SK-N-SH (cell line): ENCODE data around the gene VSIG2. TPM values are rescaled to one million over a fixed set of nuclear protein-coding genes. Genes with fewer than 3 reads are reported as not detected.

Experiments
- CTCF ChIA-PET: fragments of 300-600, 350-600 bp; formaldehyde crosslinking; extraction: SDS; loops from one replicate; lab custom pipeline; 2021; lab: Yijun Ruan, JAX
- POLR2A ChIA-PET: fragments of 350-600 bp; sonication (Branson Sonifier 250); formaldehyde crosslinking; extraction: SDS; loops from one replicate; lab custom pipeline; 2020; ENCODE audit warnings: antibody characterized with exemption, inconsistent platforms; lab: Yijun Ruan, JAX
- DNase-seq: peaks from one replicate; pipeline ENCODE4 v3.0.0; 2012
- H2AFZ ChIP-seq: fragments of 200-600 bp; sonication (generic); 2 replicates; pipeline ENCODE4 v1.8.1; 2016; ENCODE audit warnings: antibody characterized with exemption, mild to moderate bottlenecking, low read depth
- H3F3A ChIP-seq: fragments of 200-600 bp; sonication (generic); replicated peaks from 2 replicates; pipeline ENCODE3; 2016; ENCODE audit warnings: antibody characterized with exemption, mild to moderate bottlenecking; ENCODE audit not compliant: insufficient read depth
- H3K27ac ChIP-seq, 2 experiments: fragments of 200-500 bp in 1 of 2; fragments of 200-600 bp in 1 of 2; sonication (Bioruptor generic) in 1 of 2; sonication (generic), shearing (Covaris generic) in 1 of 2; 2 replicates each; pipeline versions ENCODE4 v1.5.1 to v1.6.1; 2014 to 2016; ENCODE audit warnings: low read depth in 2 of 2, inconsistent platforms in 1 of 2, low read length in 1 of 2, mild to moderate bottlenecking in 1 of 2, mixed read lengths in 1 of 2
- H3K27me3 ChIP-seq: fragments of 200-600 bp; sonication (generic), shearing (Covaris generic); 2 replicates; pipeline ENCODE4 v1.6.1; 2016; ENCODE audit warnings: mixed run types; ENCODE audit not compliant: insufficient read depth
- H3K36me3 ChIP-seq, 2 experiments: fragments of 200-500 bp in 1 of 2; fragments of 200-600 bp in 1 of 2; sonication (Bioruptor generic) in 1 of 2; sonication (generic) in 1 of 2; replicated peaks in 1 of 2; 2 replicates each; pipeline versions ENCODE3 to v1.5.1; 2014 to 2016; ENCODE audit warnings: low read length in 1 of 2, mild to moderate bottlenecking in 1 of 2; ENCODE audit not compliant: insufficient read depth in 2 of 2, control insufficient read depth in 1 of 2
- H3K4me1 ChIP-seq, 2 experiments: fragments of 200-500 bp in 1 of 2; fragments of 200-600 bp in 1 of 2; sonication (Bioruptor generic) in 1 of 2; sonication (generic), shearing (Covaris generic) in 1 of 2; 2 replicates each; pipeline versions ENCODE4 v1.5.1 to v1.6.1; 2014 to 2016; ENCODE audit warnings: low read depth in 1 of 2, low read length in 1 of 2, mixed run types in 1 of 2; ENCODE audit not compliant: insufficient read depth in 2 of 2, control insufficient read depth in 1 of 2
- H3K4me2 ChIP-seq: fragments of 200-600 bp; sonication (generic), shearing (Covaris generic); 2 replicates; pipeline ENCODE4 v1.6.1; 2017; ENCODE audit warnings: mixed run types
- H3K4me3 ChIP-seq, 2 experiments: fragments of 200-500 bp in 1 of 2; fragments of 200-600 bp in 1 of 2; sonication (Bioruptor generic) in 1 of 2; sonication (generic), shearing (Covaris generic) in 1 of 2; 2 replicates each; pipeline versions ENCODE4 v1.5.1 to v1.8.1; 2014 to 2016; ENCODE audit warnings: low read depth in 2 of 2, inconsistent platforms in 1 of 2, low read length in 1 of 2, mild to moderate bottlenecking in 1 of 2, mixed read lengths in 1 of 2, moderate library complexity in 1 of 2
- H3K79me2 ChIP-seq: fragments of 200-600 bp; sonication (generic); 2 replicates; pipeline ENCODE4 v1.8.1; 2017; ENCODE audit warnings: mild to moderate bottlenecking; ENCODE audit not compliant: insufficient read depth
- H3K9ac ChIP-seq: fragments of 200-600 bp; sonication (generic); 2 replicates; pipeline ENCODE4 v1.6.1; 2017; ENCODE audit warnings: mixed run types
- H3K9me2 ChIP-seq: fragments of 200-600 bp; sonication (generic); 2 replicates; pipeline ENCODE4 v1.6.1; 2017; ENCODE audit warnings: mixed run types
- H3K9me3 ChIP-seq: fragments of 200-600 bp; sonication (generic); 2 replicates; pipeline ENCODE4 v1.6.1; 2017; ENCODE audit warnings: mixed run types, mild to moderate bottlenecking, moderate library complexity
- H4K20me1 ChIP-seq: fragments of 200-600 bp; sonication (generic); 2 replicates; pipeline ENCODE4 v1.6.1; 2017; ENCODE audit warnings: mild to moderate bottlenecking, mixed run types; ENCODE audit not compliant: insufficient read depth
- CHD2 ChIP-seq: fragments of 150-350 bp; IDR thresholded peaks from 2 replicates; pipeline ENCODE4 v1.6.1; 2018; ENCODE audit warnings: low read length; ENCODE audit not compliant: partially characterized antibody
- EP300 ChIP-seq, 2 experiments: IDR thresholded peaks; 2 replicates each; pipeline versions ENCODE4 v1.4.0 to v1.6.1; 2012; ENCODE audit warnings: borderline replicate concordance in 1 of 2, low read depth in 1 of 2, low read length in 1 of 2
- EZH2phosphoT487 ChIP-seq: fragments of 200-600 bp; sonication (generic); IDR thresholded peaks from 2 replicates; pipeline ENCODE4 v1.6.1; 2017; ENCODE audit warnings: low read depth, mixed run types, mild to moderate bottlenecking, antibody characterized with exemption, moderate library complexity, borderline replicate concordance
- GATA2 ChIP-seq: sonication (generic); formaldehyde crosslinking; IDR thresholded peaks from 2 replicates; pipeline ENCODE4 v1.5.0; 2020; ENCODE audit warnings: mild to moderate bottlenecking, missing genetic modification reagents
- IRF3 ChIP-seq: fragments of 150-350 bp; IDR thresholded peaks from 2 replicates; pipeline ENCODE4 v1.6.1; 2016; ENCODE audit warnings: mild to moderate bottlenecking, low read depth, low read length
- MAX ChIP-seq: IDR thresholded peaks from 2 replicates; pipeline ENCODE4 v1.4.0; 2012; ENCODE audit warnings: low read depth
- NRF1 ChIP-seq: IDR thresholded peaks from 2 replicates; pipeline ENCODE4 v1.6.1; 2012; ENCODE audit warnings: low read depth, mild to moderate bottlenecking, low read length
- POLR2AphosphoS5 ChIP-seq: IDR thresholded peaks from 2 replicates; pipeline ENCODE4 v1.6.1; 2012; ENCODE audit warnings: low read depth, low read length
- RAD21 ChIP-seq: IDR thresholded peaks from 2 replicates; pipeline ENCODE4 v1.6.1; 2012; ENCODE audit warnings: mild to moderate bottlenecking, low read length
- RCOR1 ChIP-seq: fragments of 150-350 bp; IDR thresholded peaks from 2 replicates; pipeline ENCODE4 v1.6.1; 2017; ENCODE audit warnings: antibody characterized with exemption, low read length
- REST ChIP-seq: IDR thresholded peaks from 2 replicates; pipeline ENCODE4 v1.6.1; 2012; ENCODE audit warnings: mild to moderate bottlenecking, low read depth, low read length, moderate library complexity
- TEAD4 ChIP-seq: IDR thresholded peaks from 2 replicates; pipeline ENCODE4 v1.4.0; 2012; ENCODE audit warnings: mild to moderate bottlenecking, borderline replicate concordance; ENCODE audit not compliant: insufficient read depth
- USF1 ChIP-seq: IDR thresholded peaks from 2 replicates; pipeline ENCODE4 v1.4.0; 2012; ENCODE audit warnings: low read depth, borderline replicate concordance
- USF2 ChIP-seq: fragments of 150-350 bp; IDR thresholded peaks from 2 replicates; pipeline ENCODE4 v1.6.1; 2017; ENCODE audit warnings: antibody characterized with exemption, low read length, low read depth, borderline replicate concordance
- WGBS: methylation state at CpG from one replicate; pipeline ENCODE4 v1.1.6; 2017; ENCODE audit warnings: low lambda C conversion rate; 5-methylcytosine and 5-hydroxymethylcytosine counted together
- polyA plus RNA-seq, 3 experiments: library from polyadenylated mRNA; depleted of rRNA; stranded (reverse); fragments of >200 nt; gene quantifications; 2 replicates each; pipeline ENCODE4 v1.2.3, GENCODE V29; 2012

The VSIG2 gene
- polyA plus RNA-seq, 1 of the 3 experiments (the other 2 are of a cell fraction), result not detected

GRCh38 chr11:124761301-124762104 lies 9.4 kb upstream of the VSIG2 start (continued):
- TF ChIP-seq USF1, result no peak
- no peak for TF ChIP-seq RCOR1
- TF ChIP-seq POLR2AphosphoS5, result no peak
- TF ChIP-seq GATA2 (CRISPR knock-in tag), result no peak
- no peak for TF ChIP-seq MAX

- TF ChIP-seq CHD2 (no peak), EP300 (IDR thresholded peaks at IDR 0.05; ENCODE audit: borderline replicate concordance in 1 of 2, low read depth in 1 of 2, low read length in 1 of 2) (no peak), IRF3 (no peak), RAD21 (no peak), USF2 (no peak), TEAD4 (no peak), NRF1 (no peak), REST (no peak), EZH2phosphoT487 (no peak)
- TF ChIP-seq, all 33 proteins: peak for 0
- CTCF ChIA-PET, result interaction anchor here (0.8 to 5.7 kb wide), 7 partner anchors 15 to 1554 kb away, joined by 3 to 60 read pairs (median 3); no protein-coding TSS in a partner anchor
- H3K27me3 ChIP-seq, result no peaks in the 10 kb centered on the region
Measured at GRCh38 chr11:124760806-124761205, 8.8 kb upstream of the VSIG2 start.

More at GRCh38 chr11:124760806-124761205, 8.8 kb upstream of the VSIG2 start:
- H3K9me2 ChIP-seq, result no peaks in the 10 kb centered on the region
- H3K36me3 ChIP-seq, result peaks cover 4 to 13% of the 10 kb centered on the region in 2 experiments
- peaks cover 0 to 13% of the 10 kb centered on the region in 2 experiments; a peak in 2 of 4 replicates for H3K4me1 ChIP-seq
- H3K27ac ChIP-seq, result no peak overlapping the region
- no peak overlapping the region for H3K4me3 ChIP-seq
- H2AFZ ChIP-seq, result no peak overlapping the region
- POLR2A ChIA-PET, result no interaction called here
- H3K9me3 ChIP-seq, result no peaks in the 10 kb centered on the region
- 91% methylated on average over 3 of the region's 3 CpGs for WGBS
- H3F3A ChIP-seq, result no peaks in the 10 kb centered on the region
- H3K9ac ChIP-seq, result no peak overlapping the region
- H3K4me2 ChIP-seq, result no peak overlapping the region
- peak; percentile 12 for DNase-seq
- H4K20me1 ChIP-seq, result peaks cover 5% of the 10 kb centered on the region; the same call in 1 of the 2 replicates
- peaks cover 4% of the 10 kb centered on the region; the same call in 1 of the 2 replicates for H3K79me2 ChIP-seq
